MCF 10A (cell line): ENCODE measurements around the gene CORO2B. TPM values are rescaled to one million over a fixed set of nuclear protein-coding genes. Genes with fewer than 3 reads are reported as not detected.

Source experiments
- BruUV-seq: library from RNA; stranded (reverse); fragments of 400-500 nt; replicated peaks from 2 replicates; lab custom pipeline; 2021; lab: Mats Ljungman, UMichigan
- CTCF ChIA-PET: fragments of 300-600 bp; sonication (Branson Sonifier 250); formaldehyde crosslinking; extraction: SDS; loops from one replicate; lab custom pipeline; 2021; ENCODE audit warnings: antibody characterized with exemption, inconsistent platforms; lab: Yijun Ruan, JAX
- POLR2A ChIA-PET: fragments of 300-600, 350-650 bp; sonication (Branson Sonifier 250); formaldehyde crosslinking; extraction: SDS; loops from one replicate; lab custom pipeline; 2020; ENCODE audit warnings: antibody characterized with exemption, inconsistent platforms; lab: Yijun Ruan, JAX
- DNase-seq: peaks from one replicate; pipeline ENCODE4 v3.0.0-alpha.2; 2018; ENCODE audit not compliant: unreplicated experiment
- H3K27ac Mint-ChIP-seq: one replicate; pipeline ENCODE4 v1.8.0; 2022; ENCODE audit warnings: mild to moderate bottlenecking, low read depth, mixed read lengths; ENCODE audit not compliant: unreplicated experiment
- H3K27me3 Mint-ChIP-seq: one replicate; pipeline ENCODE4 v1.8.0; 2022; ENCODE audit warnings: mixed read lengths; ENCODE audit not compliant: insufficient read depth, unreplicated experiment
- H3K36me3 Mint-ChIP-seq: one replicate; pipeline ENCODE4 v1.8.0; 2022; ENCODE audit warnings: mild to moderate bottlenecking, moderate library complexity, mixed read lengths; ENCODE audit not compliant: insufficient read depth, unreplicated experiment
- H3K4me1 Mint-ChIP-seq: one replicate; pipeline ENCODE4 v1.8.0; 2022; ENCODE audit warnings: mixed read lengths; ENCODE audit not compliant: insufficient read depth, unreplicated experiment
- H3K4me3 Mint-ChIP-seq: one replicate; pipeline ENCODE4 v1.8.0; 2022; ENCODE audit warnings: mild to moderate bottlenecking, moderate library complexity, mixed read lengths; ENCODE audit not compliant: unreplicated experiment
- H3K9me3 Mint-ChIP-seq: one replicate; pipeline ENCODE4 v1.8.0; 2022; ENCODE audit warnings: mixed read lengths; ENCODE audit not compliant: unreplicated experiment
- CTCF ChIP-seq: fragments of 200-600 bp; IDR thresholded peaks from one replicate; pipeline ENCODE4 v1.8.0; 2022; ENCODE audit warnings: antibody characterized with exemption, mild to moderate bottlenecking; ENCODE audit not compliant: unreplicated experiment
- intact Hi-C: fragments of 100-400 bp; cut with micrococcal nuclease; formaldehyde crosslinking; loops from 2 replicates; pipeline ENCODE4 v1.14.1; 2022
- total RNA-seq: library from RNA; stranded (reverse); gene quantifications from 2 replicates; pipeline ENCODE4 v1.2.3, GENCODE V29; 2022

Gene CORO2B
- total RNA-seq, 1 experiment from 2014 or later = 0.79 TPM

DNA sequence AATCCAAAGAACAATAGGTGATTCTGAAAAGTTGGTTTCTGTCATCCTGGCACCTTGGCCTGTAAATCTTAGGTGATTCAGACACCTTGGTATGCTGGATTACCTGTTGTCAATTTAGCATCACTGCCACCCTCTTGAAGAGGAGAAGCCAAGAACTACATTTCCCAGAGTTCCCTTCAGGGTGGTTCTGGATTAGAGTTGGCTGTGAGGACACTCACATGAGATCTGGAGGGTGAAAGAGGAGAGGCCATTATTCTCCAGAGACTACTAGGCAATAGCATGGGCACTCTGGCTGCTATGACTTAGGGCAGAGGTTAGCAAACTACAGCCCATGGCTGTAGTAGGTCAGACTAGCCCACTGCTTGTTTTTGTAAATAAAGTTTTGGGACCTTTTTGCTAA lies 41.7 kb upstream of the CORO2B start:
- Mint-ChIP-seq H3K36me3 (no peaks in the 10 kb centered on the region), H3K27ac (peak overlapping the region; percentile 66)

GRCh38 chr15:68537506-68537905 lies 41.3 kb upstream of the CORO2B start:
- Mint-ChIP-seq H3K27me3 (no peaks in the 10 kb centered on the region), H3K9me3 (peaks cover 3% of the 10 kb centered on the region), H3K4me3 (no peak overlapping the region), H3K27ac (no peak overlapping the region), H3K36me3 (no peaks in the 10 kb centered on the region), H3K4me1 (no peaks in the 10 kb centered on the region)
- CTCF ChIA-PET = interaction anchor here (0.5 to 6.7 kb wide), 4 partner anchors 12 to 237 kb away, joined by 3 to 36 read pairs (median 6); no protein-coding TSS in a partner anchor
- no peak for TF ChIP-seq CTCF
- POLR2A ChIA-PET = no interaction called here
- intact Hi-C loops = no loop called here
- DNase-seq = no peak
- BruUV-seq = no TSS peak

More for the DNA sequence above, 41.7 kb upstream of the CORO2B start:
- no TSS peak for BruUV-seq
- no peaks in the 10 kb centered on the region for H3K27me3 Mint-ChIP-seq
- H3K4me3 Mint-ChIP-seq = no peak overlapping the region
- ChIA-PET CTCF (interaction anchor here (0.5 to 6.7 kb wide), 3 partner anchors 13 to 237 kb away, joined by 3 to 36 read pairs (median 8); no protein-coding TSS in a partner anchor), POLR2A (interaction anchor here (0.7 kb wide), 1 partner anchor 169 kb away, joined by 4 read pairs; no protein-coding TSS in a partner anchor)
- no peak for TF ChIP-seq CTCF
- H3K9me3 Mint-ChIP-seq = peaks cover 7% of the 10 kb centered on the region
- intact Hi-C loops = no loop called here
- no peak for DNase-seq
- no peaks in the 10 kb centered on the region for H3K4me1 Mint-ChIP-seq

DNA sequence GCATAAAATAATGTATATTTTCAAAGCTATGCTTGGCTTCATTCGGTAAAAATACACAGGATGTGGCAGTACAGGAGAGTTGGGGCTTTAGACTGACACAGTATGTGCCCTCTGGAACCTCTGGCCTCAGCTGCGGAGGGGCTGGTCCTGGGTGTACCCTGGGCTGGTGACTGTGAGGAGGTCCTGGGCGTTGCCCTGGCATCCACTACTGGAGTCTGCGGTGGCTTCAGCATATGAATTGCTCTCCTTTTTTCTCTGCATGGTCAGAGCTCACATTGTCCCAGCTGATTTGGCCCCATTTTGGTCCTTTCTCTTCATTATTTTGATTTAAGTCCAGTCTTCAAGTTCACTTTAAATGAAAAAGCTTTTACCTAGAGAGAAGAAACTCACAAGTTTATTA lies 40.5 kb upstream of the CORO2B start:
- Mint-ChIP-seq H3K36me3 (no peaks in the 10 kb centered on the region), H3K4me1 (peaks cover 5% of the 10 kb centered on the region), H3K27ac (no peak overlapping the region), H3K9me3 (no peaks in the 10 kb centered on the region), H3K4me3 (no peak overlapping the region), H3K27me3 (no peaks in the 10 kb centered on the region)
- TF ChIP-seq CTCF = no peak
- no TSS peak for BruUV-seq
- ChIA-PET CTCF (interaction anchor here (0.6 to 6.7 kb wide), 4 partner anchors 11 to 232 kb away, joined by 3 to 36 read pairs (median 6); no protein-coding TSS in a partner anchor), POLR2A (no interaction called here)
- no peak for DNase-seq
- intact Hi-C loops = no loop called here

DNA sequence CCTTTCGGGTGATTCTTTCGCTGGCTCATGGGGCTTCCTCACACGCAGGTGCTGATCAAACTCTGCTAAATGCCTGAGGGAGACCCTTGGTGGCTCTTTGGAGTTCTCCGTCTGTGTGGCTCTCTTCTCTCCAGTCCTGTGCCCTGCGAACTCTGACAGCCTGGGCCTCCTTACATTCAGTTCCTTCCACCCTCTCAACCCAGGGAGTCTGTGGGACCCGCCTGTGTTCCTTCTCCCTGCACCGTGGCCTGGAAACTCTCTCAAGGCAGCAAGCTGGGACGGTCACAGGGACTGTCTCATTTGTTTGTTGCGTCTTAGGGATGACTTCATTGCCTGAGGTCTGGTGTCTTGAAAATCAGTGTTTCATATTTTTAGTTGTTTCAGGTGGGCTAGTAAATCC lies 37.0 kb upstream of the CORO2B start:
- no peak for DNase-seq
- peaks cover 13% of the 10 kb centered on the region for H3K4me1 Mint-ChIP-seq
- ChIA-PET POLR2A (no interaction called here), CTCF (interaction anchor here (0.9 to 2.7 kb wide), 4 partner anchors 9 to 235 kb away, joined by 3 to 17 read pairs (median 4); no protein-coding TSS in a partner anchor)
- no TSS peak for BruUV-seq
- H3K9me3 Mint-ChIP-seq = no peaks in the 10 kb centered on the region
- H3K36me3 Mint-ChIP-seq = no peaks in the 10 kb centered on the region
- H3K4me3 Mint-ChIP-seq = no peak overlapping the region
- intact Hi-C loops = no loop called here
- no peak for TF ChIP-seq CTCF
- no peak overlapping the region for H3K27ac Mint-ChIP-seq
- H3K27me3 Mint-ChIP-seq = no peaks in the 10 kb centered on the region
